MCF 10A (cell line): ENCODE data around the gene UBAC1. TPM values are rescaled to one million over a fixed set of nuclear protein-coding genes. Genes with fewer than 3 reads are reported as not detected.

ENCODE experiments used
- BruUV-seq: library from RNA; stranded (reverse); fragments of 400-500 nt; replicated peaks from 2 replicates; lab custom pipeline; 2021; lab: Mats Ljungman, UMichigan
- CTCF ChIA-PET: fragments of 300-600 bp; sonication (Branson Sonifier 250); formaldehyde crosslinking; extraction: SDS; loops from one replicate; lab custom pipeline; 2021; ENCODE audit warnings: antibody characterized with exemption, inconsistent platforms; lab: Yijun Ruan, JAX
- POLR2A ChIA-PET: fragments of 300-600, 350-650 bp; sonication (Branson Sonifier 250); formaldehyde crosslinking; extraction: SDS; loops from one replicate; lab custom pipeline; 2020; ENCODE audit warnings: antibody characterized with exemption, inconsistent platforms; lab: Yijun Ruan, JAX
- DNase-seq: peaks from one replicate; pipeline ENCODE4 v3.0.0-alpha.2; 2018; ENCODE audit not compliant: unreplicated experiment
- H3K27ac Mint-ChIP-seq: one replicate; pipeline ENCODE4 v1.8.0; 2022; ENCODE audit warnings: mild to moderate bottlenecking, low read depth, mixed read lengths; ENCODE audit not compliant: unreplicated experiment
- H3K27me3 Mint-ChIP-seq: one replicate; pipeline ENCODE4 v1.8.0; 2022; ENCODE audit warnings: mixed read lengths; ENCODE audit not compliant: insufficient read depth, unreplicated experiment
- H3K36me3 Mint-ChIP-seq: one replicate; pipeline ENCODE4 v1.8.0; 2022; ENCODE audit warnings: mild to moderate bottlenecking, moderate library complexity, mixed read lengths; ENCODE audit not compliant: insufficient read depth, unreplicated experiment
- H3K4me1 Mint-ChIP-seq: one replicate; pipeline ENCODE4 v1.8.0; 2022; ENCODE audit warnings: mixed read lengths; ENCODE audit not compliant: insufficient read depth, unreplicated experiment
- H3K4me3 Mint-ChIP-seq: one replicate; pipeline ENCODE4 v1.8.0; 2022; ENCODE audit warnings: mild to moderate bottlenecking, moderate library complexity, mixed read lengths; ENCODE audit not compliant: unreplicated experiment
- H3K9me3 Mint-ChIP-seq: one replicate; pipeline ENCODE4 v1.8.0; 2022; ENCODE audit warnings: mixed read lengths; ENCODE audit not compliant: unreplicated experiment
- CTCF ChIP-seq: fragments of 200-600 bp; IDR thresholded peaks from one replicate; pipeline ENCODE4 v1.8.0; 2022; ENCODE audit warnings: antibody characterized with exemption, mild to moderate bottlenecking; ENCODE audit not compliant: unreplicated experiment
- intact Hi-C: fragments of 100-400 bp; cut with micrococcal nuclease; formaldehyde crosslinking; loops from 2 replicates; pipeline ENCODE4 v1.14.1; 2022
- total RNA-seq: library from RNA; stranded (reverse); gene quantifications from 2 replicates; pipeline ENCODE4 v1.2.3, GENCODE V29; 2022

UBAC1 gene
- total RNA-seq, 1 experiment from 2014 or later, result 34.7 TPM

DNA sequence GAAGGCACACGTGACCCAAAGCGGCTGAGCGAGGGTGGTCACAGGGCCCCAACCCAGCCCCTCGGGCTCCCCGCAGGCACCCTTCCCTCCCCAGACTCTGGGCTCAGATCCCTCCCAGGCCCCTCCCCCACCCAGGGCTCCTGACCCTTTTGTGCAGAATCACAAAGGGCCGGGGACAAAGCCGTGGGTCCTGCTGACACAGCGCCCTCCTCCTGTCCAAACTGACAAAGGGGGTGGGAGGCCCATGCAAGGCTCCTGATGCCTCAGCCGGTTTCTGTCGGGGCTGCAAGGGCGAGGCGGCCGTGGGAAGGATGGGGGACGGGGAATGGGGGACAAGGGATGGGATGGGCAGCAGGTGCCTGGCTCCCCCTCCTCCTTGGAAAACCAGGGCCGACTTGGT, 43.5 kb upstream of the UBAC1 start:
- DNase-seq, result no peak
- H3K9me3 Mint-ChIP-seq, result no peaks in the 10 kb centered on the region
- ChIA-PET POLR2A (no interaction called here), CTCF (no interaction called here)
- intact Hi-C loops, result no loop called here
- peaks cover 5% of the 10 kb centered on the region for H3K4me1 Mint-ChIP-seq
- H3K27me3 Mint-ChIP-seq, result no peaks in the 10 kb centered on the region
- H3K36me3 Mint-ChIP-seq, result peaks cover 21% of the 10 kb centered on the region
- TF ChIP-seq CTCF, result no peak
- H3K27ac Mint-ChIP-seq, result no peak overlapping the region
- BruUV-seq, result no TSS peak
- H3K4me3 Mint-ChIP-seq, result no peak overlapping the region

GRCh38 chr9:136004219-136004618, 43.0 kb upstream of the UBAC1 start:
- no peak for DNase-seq
- ChIA-PET POLR2A (no interaction called here), CTCF (no interaction called here)
- peaks cover 21% of the 10 kb centered on the region for H3K36me3 Mint-ChIP-seq
- intact Hi-C loops, result no loop called here
- no peak overlapping the region for H3K4me3 Mint-ChIP-seq
- no peak overlapping the region for H3K27ac Mint-ChIP-seq
- TF ChIP-seq CTCF, result no peak
- no peaks in the 10 kb centered on the region for H3K27me3 Mint-ChIP-seq
- no peaks in the 10 kb centered on the region for H3K9me3 Mint-ChIP-seq
- H3K4me1 Mint-ChIP-seq, result peaks cover 5% of the 10 kb centered on the region
- BruUV-seq, result no TSS peak

GRCh38 chr9:136003411-136004218, 42.4 kb upstream of the UBAC1 start:
- no peak overlapping the region for H3K4me3 Mint-ChIP-seq

More at GRCh38 chr9:136003411-136004218, 42.4 kb upstream of the UBAC1 start:
- H3K9me3 Mint-ChIP-seq, result no peaks in the 10 kb centered on the region
- H3K27ac Mint-ChIP-seq, result no peak overlapping the region
- H3K4me1 Mint-ChIP-seq, result peaks cover 5% of the 10 kb centered on the region
- ChIA-PET POLR2A (interaction anchor here (0.9 kb wide), 1 partner anchor 42 kb away, joined by 3 read pairs; the partner anchor contains the start of gene UBAC1), CTCF (no interaction called here)
- peaks cover 21% of the 10 kb centered on the region for H3K36me3 Mint-ChIP-seq
- no TSS peak for BruUV-seq
- H3K27me3 Mint-ChIP-seq, result no peaks in the 10 kb centered on the region
- intact Hi-C loops, result no loop called here
- no peak for TF ChIP-seq CTCF
- no peak for DNase-seq
